ENCODE results near the gene CAMTA1. TPM values are rescaled to one million over a fixed set of nuclear protein-coding genes. Genes with fewer than 3 reads are reported as not detected.

The CAMTA1 gene
- total RNA-seq, 1 experiment from 2014 or later, result 60.0 TPM

GRCh38 chr1:6770751-6771440 lies 14.4 kb upstream of the CAMTA1 start:
- TF ChIP-seq CTCF (IDR thresholded peaks at IDR 0.05; ENCODE audit: insufficient read depth in 1 of 2, low read depth in 1 of 2, low read length in 1 of 2, severe bottlenecking in 1 of 2, unreplicated experiment in 1 of 2), result no peak
- peaks cover 4% of the 10 kb centered on the region for H3K27me3 Mint-ChIP-seq (ENCODE audit: insufficient read depth, unreplicated experiment)
- Histone ChIP-seq H3K4me3 (ENCODE audit: low read depth, low read length) (no peak overlapping the region), H3K9me3 (no peaks in the 10 kb centered on the region), H3K36me3 (ENCODE audit: control insufficient read depth, insufficient read depth, low read length) (no peaks in the 10 kb centered on the region), H3K27me3 (replicated peaks; ENCODE audit: control insufficient read depth, insufficient read depth, low read length) (no peaks in the 10 kb centered on the region), H3K4me1 (no peaks in the 10 kb centered on the region)
- ChIA-PET POLR2A (interaction anchor here (1.1 kb wide), 1 partner anchor 14 kb away, joined by 3 read pairs; the partner anchor contains the start of gene CAMTA1), CTCF (no interaction called here)
- H3K27ac Mint-ChIP-seq (ENCODE audit: unreplicated experiment), result no peak overlapping the region
- BruUV-seq (replicated peaks), result no TSS peak
- peak in 1 of 2 experiments; percentile 11 for DNase-seq
- no peaks in the 10 kb centered on the region for H3K36me3 Mint-ChIP-seq (ENCODE audit: insufficient read depth, unreplicated experiment)
- no peak overlapping the region for H3K4me3 Mint-ChIP-seq (ENCODE audit: unreplicated experiment)
- intact Hi-C loops (cut with micrococcal nuclease; ENCODE audit: unreplicated experiment), result no loop called here
- no peaks in the 10 kb centered on the region for H3K9me3 Mint-ChIP-seq (ENCODE audit: unreplicated experiment)
- H3K4me1 Mint-ChIP-seq (ENCODE audit: low read depth, unreplicated experiment), result no peaks in the 10 kb centered on the region

GRCh38 chr1:6771441-6771769 lies 13.8 kb upstream of the CAMTA1 start:
- H3K27ac Mint-ChIP-seq (ENCODE audit: unreplicated experiment), result no peak overlapping the region
- H3K4me3 Mint-ChIP-seq (ENCODE audit: unreplicated experiment), result no peak overlapping the region
- Histone ChIP-seq H3K4me3 (ENCODE audit: low read depth, low read length) (no peak overlapping the region), H3K9me3 (no peaks in the 10 kb centered on the region), H3K27me3 (replicated peaks; ENCODE audit: control insufficient read depth, insufficient read depth, low read length) (no peaks in the 10 kb centered on the region), H3K4me1 (no peaks in the 10 kb centered on the region), H3K36me3 (ENCODE audit: control insufficient read depth, insufficient read depth, low read length) (no peaks in the 10 kb centered on the region)
- H3K36me3 Mint-ChIP-seq (ENCODE audit: insufficient read depth, unreplicated experiment), result no peaks in the 10 kb centered on the region
- TF ChIP-seq CTCF (IDR thresholded peaks at IDR 0.05; ENCODE audit: insufficient read depth in 1 of 2, low read depth in 1 of 2, low read length in 1 of 2, severe bottlenecking in 1 of 2, unreplicated experiment in 1 of 2), result no peak
- POLR2A ChIA-PET, result interaction anchor here (1.1 kb wide), 1 partner anchor 14 kb away, joined by 3 read pairs; the partner anchor contains the start of gene CAMTA1
- H3K9me3 Mint-ChIP-seq (ENCODE audit: unreplicated experiment), result no peaks in the 10 kb centered on the region
- no peak for DNase-seq
- H3K4me1 Mint-ChIP-seq (ENCODE audit: low read depth, unreplicated experiment), result no peaks in the 10 kb centered on the region
- H3K27me3 Mint-ChIP-seq (ENCODE audit: insufficient read depth, unreplicated experiment), result peaks cover 4% of the 10 kb centered on the region
- CTCF ChIA-PET, result interaction anchor here (0.7 kb wide), 1 partner anchor 797 kb away, joined by 5 read pairs; no protein-coding TSS in a partner anchor
- BruUV-seq (replicated peaks), result no TSS peak
- intact Hi-C loops (cut with micrococcal nuclease; ENCODE audit: unreplicated experiment), result no loop called here

- Histone ChIP-seq H3K36me3 (ENCODE audit: control insufficient read depth, insufficient read depth, low read length) (no peaks in the 10 kb centered on the region), H3K27me3 (replicated peaks; ENCODE audit: control insufficient read depth, insufficient read depth, low read length) (no peaks in the 10 kb centered on the region), H3K9me3 (no peaks in the 10 kb centered on the region), H3K4me1 (no peaks in the 10 kb centered on the region), H3K4me3 (ENCODE audit: low read depth, low read length) (no peak overlapping the region)
- H3K9me3 Mint-ChIP-seq (ENCODE audit: unreplicated experiment), result no peaks in the 10 kb centered on the region
- CTCF ChIA-PET, result no interaction called here
- peaks cover 4% of the 10 kb centered on the region for H3K27me3 Mint-ChIP-seq (ENCODE audit: insufficient read depth, unreplicated experiment)
- POLR2A ChIA-PET, result no interaction called here
- TF ChIP-seq CTCF (IDR thresholded peaks at IDR 0.05; ENCODE audit: insufficient read depth in 1 of 2, low read depth in 1 of 2, low read length in 1 of 2, severe bottlenecking in 1 of 2, unreplicated experiment in 1 of 2), result no peak
- H3K36me3 Mint-ChIP-seq (ENCODE audit: insufficient read depth, unreplicated experiment), result no peaks in the 10 kb centered on the region
- BruUV-seq (replicated peaks), result no TSS peak
- no peaks in the 10 kb centered on the region for H3K4me1 Mint-ChIP-seq (ENCODE audit: low read depth, unreplicated experiment)
- intact Hi-C loops (cut with micrococcal nuclease; ENCODE audit: unreplicated experiment), result no loop called here
- no peak overlapping the region for H3K4me3 Mint-ChIP-seq (ENCODE audit: unreplicated experiment)
- no peak overlapping the region for H3K27ac Mint-ChIP-seq (ENCODE audit: unreplicated experiment)
- no peak for DNase-seq
These were observed 10.9 kb upstream of the CAMTA1 start for GRCh38 chr1:6774381-6774780.
